ENCODE measurements around the gene ZNF132.
"Not testable (repeated sequence)": the region's sequence is repeated elsewhere in the genome, so short reads cannot be mapped to it uniquely, and the experiment has no call there.

Gene ZNF132

DNA sequence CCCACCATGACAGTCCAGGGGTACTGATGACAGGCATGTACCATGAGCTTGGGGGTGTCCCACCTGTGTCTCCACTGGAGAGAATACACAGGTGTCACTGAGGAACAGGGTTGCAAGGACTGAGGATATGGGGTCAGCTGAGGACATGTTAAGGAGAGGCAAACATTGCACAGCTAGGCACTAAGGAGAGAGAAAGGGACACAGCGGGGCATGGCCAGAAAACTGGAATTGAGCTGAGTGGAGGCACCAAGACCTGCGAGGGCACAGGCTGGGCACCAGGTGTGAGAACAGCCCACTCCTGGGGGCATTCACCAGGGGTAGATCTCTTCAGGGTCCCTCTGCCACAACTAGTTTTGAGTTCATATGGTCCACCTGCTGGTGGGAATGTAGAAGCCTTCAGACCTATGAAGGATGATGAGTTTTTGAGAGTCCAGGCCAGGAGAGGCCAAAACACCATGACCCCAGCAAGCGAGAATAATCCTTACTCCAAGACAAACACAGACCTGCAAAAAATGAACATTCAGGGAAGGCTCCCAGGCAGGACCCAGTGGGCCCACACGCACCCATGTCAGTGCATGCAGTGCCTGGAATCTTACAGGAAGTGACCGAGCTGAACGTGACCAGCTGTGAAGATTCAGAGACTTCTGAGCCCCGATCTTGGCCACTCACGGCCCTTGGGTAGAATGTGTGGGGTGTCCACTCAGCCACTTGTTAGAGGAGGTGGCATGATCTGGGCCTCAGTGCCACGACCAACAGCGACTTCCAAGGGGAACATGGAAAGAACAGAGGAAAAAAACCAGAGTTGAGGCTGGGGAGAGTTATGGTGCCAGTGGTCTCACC, 32.9 kb downstream of the ZNF132 start:
- DNase-seq, result no peak

DNA sequence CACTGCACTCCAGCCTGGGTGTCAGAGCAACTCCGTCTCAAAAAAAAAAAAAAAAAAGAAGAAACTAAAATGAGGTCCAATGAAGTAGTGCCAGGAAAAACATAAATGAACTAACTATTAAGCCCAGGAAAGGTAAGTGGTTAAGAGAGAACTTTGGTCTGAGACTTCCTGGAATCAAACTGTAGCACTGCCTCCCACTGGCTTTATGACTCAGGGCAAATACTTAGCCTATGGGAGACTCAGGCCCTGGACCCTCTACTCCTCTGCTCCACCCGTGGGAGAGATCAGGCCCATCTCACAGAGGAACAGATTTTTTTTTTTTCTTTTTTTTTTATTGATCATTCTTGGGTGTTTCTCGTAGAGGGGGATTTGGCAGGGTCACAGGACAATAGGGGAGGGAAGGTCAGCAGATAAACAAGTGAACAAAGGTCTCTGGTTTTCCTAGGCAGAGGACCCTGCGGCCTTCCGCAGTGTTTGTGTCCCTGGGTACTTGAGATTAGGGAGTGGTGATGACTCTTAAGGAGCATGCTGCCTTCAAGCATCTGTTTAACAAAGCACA, 36.0 kb downstream of the ZNF132 start:
- not testable (repeated sequence) for DNase-seq

DNA sequence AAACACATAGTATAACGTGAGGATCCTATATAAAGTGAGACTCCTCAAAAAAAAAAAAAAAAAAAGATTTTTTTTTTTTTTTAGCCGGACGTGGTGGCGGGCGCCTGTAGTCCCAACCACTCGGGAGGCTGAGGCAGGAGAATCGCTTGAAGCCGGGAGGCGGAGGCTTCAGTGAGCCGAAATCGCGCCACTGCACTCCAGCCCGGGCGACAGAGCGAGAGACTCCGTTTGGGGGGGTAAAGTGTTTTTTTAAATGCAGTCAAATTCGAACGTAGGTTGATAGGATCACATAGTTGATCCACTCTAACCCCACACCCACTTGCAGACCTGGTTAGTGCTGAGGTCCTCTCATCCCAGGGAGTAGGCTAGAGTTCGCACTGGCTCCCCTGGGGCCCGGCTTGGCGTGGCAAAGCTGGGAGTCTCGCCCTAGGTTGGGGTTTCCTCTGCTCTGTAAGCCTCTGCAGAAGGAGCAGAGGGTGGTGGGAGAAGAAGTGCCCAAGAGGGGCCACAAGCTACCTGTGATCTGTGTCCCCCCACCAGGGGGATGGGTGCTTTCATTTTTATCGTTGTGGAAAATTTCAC, 38.0 kb downstream of the ZNF132 start:
- no peak for DNase-seq

DNA sequence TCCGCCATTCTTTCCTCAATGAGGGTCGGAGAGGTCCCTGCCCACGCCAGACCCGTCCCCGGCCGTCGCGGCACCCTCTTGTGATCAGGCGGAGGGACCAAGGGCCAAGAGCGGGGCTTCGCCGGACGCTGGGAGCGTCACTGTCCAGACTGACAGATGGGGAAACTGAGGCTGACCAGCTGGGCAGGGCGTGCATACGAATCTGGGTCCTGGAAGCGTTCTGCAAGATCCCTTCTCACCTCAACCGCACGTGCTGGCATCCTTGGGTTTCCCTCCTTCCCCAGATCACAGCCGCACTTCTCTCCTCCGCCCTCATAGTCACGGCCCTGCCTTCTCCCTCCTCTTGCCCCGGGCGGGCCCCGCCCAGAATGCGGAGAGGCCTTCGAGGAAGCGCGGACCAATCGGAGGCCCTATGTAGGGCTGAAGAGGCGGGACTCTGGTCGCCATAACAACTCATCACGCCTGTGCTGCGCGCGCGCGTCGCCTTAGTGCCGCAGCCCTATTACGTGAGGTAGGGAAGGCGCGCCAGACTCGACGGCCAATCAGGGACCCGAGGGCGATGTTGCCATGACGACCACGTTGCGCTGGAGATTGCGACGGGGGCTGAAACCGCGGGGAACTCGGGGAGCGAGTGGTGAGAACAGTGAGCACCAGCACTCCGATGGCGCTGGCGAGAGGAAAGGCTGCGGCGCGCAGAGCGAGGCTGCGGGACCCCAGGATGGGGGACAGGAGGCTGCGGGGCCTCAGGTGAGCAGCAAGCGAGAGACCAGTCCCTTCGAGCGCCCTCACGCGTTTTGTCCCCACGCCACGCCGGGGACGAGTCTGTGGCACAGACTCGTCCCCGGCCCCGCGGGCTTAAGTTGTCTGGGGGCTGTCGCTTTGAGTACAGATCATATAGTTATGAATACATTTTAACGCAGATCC, 38.8 kb downstream of the ZNF132 start:
- DNase-seq, result peak; percentile 99

DNA sequence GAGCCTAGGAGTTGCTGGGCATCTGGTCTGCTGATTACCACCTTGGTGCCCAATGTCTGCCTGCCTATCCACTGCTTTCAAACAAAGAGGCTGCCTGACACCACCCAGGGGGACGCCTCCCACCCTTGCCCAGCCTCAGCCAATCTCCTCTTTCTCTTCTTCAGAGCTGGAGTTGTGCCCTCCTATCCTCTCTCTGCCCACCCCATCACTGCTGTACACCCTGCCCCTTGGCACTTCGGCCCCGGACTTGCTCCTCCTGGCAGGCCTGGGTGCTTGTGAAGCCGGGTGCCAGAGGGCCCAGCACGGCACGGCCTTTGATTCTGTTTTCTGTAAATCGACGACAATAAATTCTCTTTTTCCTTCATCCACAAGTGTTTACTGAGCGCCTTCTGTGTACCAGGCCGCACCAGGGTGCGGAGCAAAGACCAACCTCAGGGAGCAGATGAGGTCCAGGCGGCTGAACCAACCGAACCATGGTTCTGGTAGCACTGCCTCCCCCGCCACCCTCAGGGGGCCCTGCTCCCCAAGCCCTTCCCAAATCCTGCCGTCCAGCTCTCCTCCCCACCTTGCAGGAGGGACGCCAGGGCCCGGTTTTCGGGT, 39.5 kb downstream of the ZNF132 start:
- peak; percentile 33 for DNase-seq

DNA sequence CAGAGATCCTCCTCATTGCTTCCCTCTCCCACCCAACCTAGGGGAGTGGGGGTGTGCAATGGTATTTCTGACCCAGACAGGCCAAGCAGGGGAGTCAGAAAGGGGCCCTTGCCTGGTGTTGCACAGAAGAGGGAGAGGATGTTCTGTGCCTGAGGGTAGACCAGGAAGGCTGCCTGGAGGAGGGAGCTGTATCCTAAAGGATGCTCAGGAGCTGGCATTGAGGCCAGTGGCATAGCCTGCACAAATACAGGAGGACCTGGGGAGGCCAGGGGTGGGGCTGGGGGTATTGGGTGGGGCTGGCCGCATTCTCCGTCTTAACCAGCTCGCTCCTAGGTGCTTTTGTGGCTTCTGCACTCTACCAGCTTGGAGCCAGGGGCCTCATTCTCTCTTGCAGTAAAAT, 40.0 kb downstream of the ZNF132 start:
- no peak for DNase-seq

DNA sequence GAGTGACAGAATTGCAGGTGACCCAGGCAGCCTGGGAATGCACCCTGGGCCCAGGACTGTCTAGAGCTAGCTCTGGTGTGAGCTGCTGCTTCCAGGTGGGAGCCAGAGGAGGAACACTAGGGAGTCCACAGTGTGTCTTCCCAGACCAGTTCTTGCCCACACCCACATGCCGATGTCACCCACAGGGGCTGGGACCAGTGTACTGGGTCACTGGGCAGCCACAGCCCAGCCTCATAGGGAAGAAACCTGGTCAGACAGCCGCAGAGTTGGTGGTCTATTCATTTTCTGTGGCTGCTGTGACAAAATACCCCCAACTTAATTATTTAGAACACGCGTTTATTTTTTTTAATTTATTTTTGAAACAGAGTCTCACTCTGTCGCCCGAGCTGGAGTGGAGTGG, 41.4 kb downstream of the ZNF132 start:
- no peak for DNase-seq

DNA sequence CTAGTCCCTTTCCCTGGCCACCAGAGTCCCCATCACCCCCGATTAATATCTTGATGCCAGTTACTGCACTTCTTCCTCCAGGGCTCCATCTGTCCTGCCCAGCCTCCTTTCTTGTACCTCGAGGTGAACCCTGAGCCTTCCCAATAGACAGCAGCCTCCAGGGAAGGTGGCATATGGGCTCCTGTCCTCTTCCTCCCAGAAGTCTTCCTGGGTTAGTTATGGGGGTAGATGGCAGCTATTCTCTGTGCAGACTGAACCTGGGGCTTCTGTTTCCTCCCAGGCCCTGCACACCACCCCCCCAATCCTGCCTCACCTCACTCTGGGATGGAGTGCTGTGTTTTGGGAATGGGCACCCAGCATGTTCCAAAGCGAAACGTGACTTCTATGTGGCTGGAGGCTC, 41.9 kb downstream of the ZNF132 start:
- DNase-seq, result no peak

DNA sequence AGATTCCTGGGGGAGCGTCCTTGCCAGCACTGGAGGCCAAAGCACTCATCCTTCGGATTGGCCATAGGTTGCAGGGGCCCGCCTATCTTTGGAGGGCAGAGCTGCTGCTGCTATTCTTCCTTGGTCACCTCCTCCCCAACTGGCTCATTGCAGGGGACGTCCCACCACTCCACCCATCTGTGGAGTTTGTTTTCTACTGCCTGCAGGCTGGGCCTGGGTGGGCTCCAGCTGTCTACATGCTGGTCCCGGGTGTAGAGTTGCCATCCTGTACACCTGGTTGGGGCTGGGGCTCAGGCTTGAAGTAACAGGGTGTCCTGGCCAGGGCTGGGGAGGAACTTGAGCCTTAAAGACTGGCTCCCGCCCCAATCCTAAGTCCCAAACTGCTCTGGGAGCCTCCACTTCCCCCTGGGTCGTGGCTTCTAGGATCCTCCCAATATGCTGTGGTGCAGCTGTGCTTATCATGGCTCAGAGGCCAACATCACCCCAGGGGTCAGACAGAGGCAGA, 42.4 kb downstream of the ZNF132 start:
- DNase-seq, result no peak

DNA sequence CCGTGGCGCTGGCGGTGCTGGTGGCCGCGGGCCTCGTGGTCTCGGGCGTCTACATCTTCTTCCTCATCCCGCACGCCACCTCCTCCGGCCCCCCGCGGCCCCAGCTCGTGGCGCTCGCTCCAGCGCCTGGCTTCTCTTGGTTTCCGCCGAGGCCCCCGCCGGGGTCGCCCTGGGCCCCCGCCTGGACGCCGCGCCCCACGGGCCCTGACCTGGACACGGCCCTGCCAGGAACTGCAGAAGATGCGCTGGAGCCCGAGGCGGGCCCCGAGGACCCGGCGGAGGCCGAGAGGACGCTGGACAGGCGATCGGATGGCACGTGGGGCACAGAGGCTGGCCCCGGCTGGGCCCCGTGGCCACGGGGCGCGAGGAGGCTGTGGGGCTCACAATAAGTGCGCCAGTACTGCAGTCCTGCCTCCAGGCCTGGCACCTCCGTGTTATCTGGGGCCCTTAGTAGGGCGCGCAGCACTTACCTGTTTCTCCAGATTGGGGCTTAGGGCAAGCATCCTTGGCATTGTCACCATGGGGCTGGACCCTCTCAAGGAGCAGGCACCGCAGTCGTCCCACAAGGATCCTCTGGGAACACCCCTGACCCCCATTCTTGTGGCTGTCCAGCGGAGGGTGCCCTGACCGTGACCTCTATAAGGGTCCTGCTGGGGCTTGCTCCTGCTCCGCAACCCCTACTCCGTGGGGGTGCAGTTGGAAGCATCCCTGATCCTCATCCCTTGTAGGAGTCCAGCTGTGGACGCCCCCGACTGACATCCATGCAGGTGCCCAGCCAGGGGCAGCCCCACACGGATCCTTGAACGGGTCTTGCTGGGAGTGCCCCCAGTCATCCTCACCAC, 43.0 kb downstream of the ZNF132 start:
- no peak for DNase-seq

DNA sequence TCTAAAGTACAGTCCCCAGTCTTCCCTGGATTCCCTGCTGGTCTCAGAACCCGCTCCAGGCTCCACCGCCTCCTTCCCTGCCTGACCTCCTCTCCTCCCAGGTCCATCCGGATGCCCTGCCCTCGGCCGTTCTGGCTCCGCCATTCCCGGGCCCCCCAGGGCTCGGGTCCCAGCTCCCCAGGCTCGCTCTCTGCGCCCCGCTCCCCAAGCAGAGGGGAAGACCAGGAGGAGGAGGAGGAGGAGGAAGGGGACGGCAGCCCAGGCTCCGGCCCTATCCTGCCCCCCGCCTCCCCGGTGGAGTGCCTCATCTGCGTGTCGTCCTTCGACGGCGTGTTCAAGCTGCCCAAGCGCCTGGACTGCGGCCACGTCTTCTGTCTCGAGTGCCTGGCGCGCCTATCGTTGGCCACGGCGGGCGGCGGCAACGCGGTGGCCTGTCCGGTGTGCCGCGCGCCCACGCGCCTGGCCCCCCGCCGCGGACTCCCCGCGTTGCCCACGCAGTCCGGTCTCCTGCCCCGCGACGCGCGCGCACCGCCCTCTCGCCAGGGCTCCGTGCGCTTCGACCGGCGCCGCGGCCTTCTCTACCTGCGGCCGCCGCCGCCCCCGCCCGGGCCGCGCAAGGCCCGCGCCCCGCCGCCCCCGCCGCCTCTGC, 43.9 kb downstream of the ZNF132 start:
- no peak for DNase-seq

DNA sequence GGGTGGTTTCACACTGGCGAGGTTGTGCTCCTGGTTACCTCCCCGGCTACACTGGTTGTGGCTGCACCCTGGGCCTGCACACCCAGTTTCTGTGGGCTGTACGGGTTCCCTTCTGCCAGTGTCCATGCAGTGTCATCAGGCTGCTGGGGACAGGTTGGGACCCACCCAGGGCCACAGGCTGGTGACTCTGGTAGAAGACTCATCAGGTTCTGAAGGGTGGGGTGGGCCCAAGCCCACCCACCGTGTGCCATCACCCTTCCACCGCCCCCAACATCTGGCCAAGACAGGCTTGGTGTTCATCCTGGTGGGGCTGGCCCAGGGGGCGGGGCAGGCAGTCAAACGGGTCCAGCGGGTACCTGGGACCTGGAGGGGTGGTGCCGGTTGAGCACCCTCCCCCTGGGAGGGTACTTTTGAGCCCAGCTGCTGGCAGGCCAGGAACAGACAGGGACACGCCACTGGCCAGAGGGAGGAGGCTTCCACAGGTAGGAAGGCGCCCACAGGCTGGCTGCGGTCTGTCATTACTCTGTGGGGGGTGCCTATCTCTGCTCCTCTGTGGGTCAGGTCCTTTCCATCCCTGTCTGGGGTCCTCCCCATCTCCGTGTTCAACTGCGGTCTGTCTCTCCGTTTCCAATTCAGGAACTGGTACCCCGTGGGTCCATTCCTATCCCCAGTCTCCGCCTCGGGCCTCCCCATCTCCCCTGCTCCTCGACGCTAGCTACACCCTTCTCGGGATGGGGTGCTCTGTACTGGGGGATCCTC, 44.6 kb downstream of the ZNF132 start, which contains the start of gene RNF225:
TSS of gene RNF225 (plus strand) at position 437 of the 759 bp plus-strand sequence. CDS start 434 bp downstream, outside the sequence.
- DNase-seq, result no peak

DNA sequence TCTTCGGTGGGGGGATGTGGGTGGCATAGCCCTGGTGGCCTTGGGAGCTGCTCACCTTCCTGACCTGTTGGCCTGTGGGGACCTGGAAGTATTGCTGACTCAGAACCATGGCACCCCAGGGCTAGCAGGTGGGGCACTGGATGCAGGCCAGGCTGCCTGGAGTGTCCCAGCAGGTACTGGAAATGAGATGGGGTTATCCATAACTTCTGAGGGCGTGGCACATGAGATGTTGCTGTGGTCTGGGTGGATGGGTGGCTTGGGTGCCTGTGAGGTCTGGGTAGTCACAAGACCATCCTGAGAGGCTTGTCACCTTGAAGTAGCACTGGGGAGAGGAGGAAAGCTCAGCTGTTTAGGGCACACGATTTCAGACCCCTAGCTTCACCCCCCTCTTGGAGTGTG, 45.1 kb downstream of the ZNF132 start:
- DNase-seq, result no peak

DNA sequence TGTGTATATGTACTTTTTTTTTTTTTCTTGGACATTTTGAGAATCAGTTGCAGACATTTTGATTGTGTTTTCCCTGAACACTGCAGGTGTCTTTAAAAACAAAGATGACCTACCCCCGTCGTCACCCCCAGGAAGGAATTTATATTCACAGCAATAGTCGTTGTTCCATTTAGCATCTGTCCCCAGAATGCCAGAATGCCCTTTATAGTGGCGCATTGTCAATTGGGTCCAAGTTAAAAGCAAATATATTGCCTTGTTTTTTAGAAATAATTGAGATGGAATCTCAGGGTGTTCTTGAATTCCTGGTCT, 46.3 kb downstream of the ZNF132 start:
- no peak for DNase-seq

DNA sequence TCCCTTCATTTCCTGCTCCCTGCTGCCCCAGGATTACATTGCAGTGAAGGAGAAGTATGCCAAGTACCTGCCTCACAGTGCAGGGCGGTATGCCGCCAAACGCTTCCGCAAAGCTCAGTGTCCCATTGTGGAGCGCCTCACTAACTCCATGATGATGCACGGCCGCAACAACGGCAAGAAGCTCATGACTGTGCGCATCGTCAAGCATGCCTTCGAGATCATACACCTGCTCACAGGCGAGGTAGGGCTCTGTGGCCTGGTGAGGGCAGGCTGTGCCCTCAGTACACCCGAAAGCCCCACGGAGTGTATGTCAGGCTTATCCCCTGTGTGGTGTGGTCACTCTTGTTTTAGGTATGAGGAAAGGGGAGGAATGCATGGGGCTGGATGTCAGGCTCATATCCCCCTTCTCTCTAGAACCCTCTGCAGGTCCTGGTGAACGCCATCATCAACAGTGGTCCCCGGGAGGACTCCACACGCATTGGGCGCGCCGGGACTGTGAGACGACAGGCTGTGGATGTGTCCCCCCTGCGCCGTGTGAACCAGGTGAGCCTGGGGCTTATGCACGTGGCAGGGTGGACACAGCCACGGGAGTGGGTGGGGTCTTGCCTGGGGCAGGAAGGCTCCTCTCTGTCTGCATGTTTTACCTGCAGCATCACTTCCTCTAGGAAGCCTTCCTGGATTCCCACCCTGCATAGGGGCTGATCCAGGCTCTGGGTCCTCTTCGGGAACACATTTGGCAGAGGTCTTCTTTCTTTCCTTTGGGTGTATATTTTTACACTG, 46.8 kb downstream of the ZNF132 start:
- no peak for DNase-seq

DNA sequence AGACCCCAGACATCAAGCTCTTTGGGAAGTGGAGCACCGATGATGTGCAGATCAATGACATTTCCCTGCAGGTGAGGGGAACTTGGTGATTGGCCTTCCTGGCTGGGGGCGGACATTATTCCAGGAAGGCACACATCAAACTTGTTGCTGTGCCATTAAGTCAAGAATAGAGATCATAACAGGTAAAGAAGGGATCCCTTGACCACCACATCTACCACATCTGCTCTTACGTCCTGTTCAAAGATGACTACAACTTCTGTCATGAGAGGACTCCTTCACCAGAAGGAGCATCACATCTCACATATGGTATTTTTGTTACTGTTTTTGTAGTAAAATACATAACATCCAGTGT, 51.8 kb downstream of the ZNF132 start:
- no peak for DNase-seq

DNA sequence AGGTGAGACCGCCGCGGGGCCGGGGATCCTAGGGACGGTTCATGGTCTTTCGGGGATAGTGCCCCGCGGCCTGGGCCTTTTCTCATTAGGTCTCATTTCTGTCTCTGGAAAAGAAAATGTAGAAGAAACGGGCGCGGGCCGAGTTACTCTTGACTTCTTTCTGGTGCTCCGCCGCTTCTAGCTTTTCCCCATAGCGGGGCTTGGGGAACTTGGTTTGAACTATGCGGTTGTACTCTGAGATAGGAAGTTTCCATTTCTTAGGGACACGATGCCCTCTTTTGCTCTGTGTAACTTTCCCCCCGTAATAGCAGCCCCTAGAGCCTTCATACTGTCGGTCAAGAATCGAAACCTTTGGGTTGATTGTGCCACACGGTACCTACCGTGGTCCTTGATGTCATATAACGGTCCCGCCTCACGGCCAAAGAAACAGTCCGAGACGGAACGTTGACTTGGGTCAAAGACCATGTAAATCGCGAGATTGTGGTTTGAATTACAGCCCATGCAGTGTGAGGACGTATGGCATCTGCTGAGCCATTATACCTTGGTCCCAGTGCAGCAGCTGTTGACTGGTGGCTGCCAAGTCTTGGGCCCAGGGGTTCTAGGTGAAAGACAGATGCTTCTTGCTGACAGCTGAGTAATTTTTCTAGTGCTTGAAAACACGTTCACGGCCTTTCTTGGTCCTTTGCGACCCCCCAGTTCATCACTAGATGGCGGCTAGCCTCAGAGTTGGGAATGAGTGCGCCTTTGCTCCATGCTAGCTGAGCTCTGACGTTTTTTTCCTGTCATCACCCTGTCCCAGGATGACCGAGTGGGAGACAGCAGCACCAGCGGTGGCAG, 52.4 kb downstream of the ZNF132 start:
- no peak for DNase-seq

DNA sequence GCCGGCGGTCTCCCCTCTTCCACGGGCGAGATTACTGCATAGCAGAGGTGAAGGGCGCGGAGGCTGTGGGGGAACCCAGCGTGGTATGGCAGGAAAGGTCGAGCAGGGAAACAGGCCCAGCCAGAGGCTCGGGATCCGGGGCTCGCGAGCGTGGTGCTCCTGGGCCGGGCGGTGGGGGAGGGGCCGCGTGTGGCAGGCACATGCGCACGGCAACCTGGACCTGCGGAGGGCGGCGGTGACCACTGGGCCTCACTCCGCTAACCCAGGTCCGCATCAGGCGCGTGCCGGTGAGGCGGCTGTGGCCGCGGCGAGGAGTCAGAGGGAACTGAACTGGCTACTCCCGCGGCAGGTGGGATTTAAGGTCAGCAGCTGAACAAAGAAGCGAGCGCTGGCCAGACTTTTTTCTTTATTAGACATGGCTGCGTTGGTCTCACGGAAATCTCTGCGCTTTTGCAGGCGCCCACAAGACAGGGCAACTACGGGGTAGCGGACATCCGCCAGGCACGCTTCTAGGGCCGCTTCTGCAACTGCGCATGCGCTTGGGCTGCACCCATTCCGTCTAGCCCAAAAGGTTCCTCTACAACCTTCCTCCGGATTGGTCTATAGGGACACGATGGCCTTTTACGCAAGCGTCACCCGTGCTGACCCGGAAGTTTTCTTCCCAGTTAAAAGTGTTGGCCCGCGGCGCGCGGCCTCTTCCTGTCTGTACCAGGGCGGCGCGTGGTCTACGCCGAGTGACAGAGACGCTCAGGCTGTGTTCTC, 53.2 kb downstream of the ZNF132 start, which contains the start of gene RPS5:
TSS of gene RPS5 (plus strand) at position 694 of the 762 bp plus-strand sequence. CDS start 869 bp downstream, outside the sequence.
- peak; percentile 98 for DNase-seq
